GM19099 (cell line): ENCODE results near the gene BCL11B.

Experiments
- POLR2A ChIP-seq: IDR thresholded peaks from 3 replicates; pipeline ENCODE4 v1.6.1; 2011; ENCODE audit warnings: low read depth; ENCODE audit not compliant: insufficient read length; ENCODE audit errors: extremely low read depth

BCL11B gene

DNA sequence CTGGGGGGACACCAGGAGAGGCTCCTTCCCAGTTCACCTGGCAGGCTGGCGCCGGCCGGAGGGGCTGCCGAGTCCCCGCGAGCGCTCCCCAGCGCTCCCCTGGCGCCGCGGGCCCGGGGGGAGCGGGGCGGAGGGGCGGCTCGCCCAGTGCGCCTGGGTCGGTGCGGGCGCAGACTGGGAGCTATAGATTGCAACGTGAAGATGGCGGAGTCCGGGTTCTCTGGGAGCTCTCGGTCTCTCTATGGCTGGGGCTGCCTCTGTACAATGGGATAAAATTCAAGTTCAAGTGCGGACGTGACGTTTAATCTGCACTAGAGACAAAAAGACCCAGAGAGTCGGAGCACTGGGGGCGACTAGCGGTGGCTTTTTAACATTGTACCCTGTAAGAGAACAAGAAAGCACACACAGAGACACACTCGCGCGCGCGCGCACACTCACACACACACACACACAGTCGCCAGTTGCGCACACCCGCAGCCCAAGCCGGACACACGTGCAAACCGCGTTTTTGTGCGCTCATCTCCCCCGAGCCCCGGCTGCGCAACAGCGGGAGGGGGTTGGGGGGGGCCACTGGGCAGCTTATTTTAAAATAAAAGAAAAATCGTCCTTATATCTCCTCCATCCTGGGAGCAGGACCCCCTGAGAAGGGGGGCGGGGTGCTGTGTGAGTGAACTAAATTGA lies at the start of gene BCL11B:
BCL11B (minus strand) TSS at position 247 of the 681 bp plus-strand sequence. CDS start 979 bp downstream, outside the sequence.
- TF ChIP-seq POLR2A = no peak

- no peak for TF ChIP-seq POLR2A
Observed at GRCh38 chr14:99321236-99321925, 49.4 kb upstream of the BCL11B start.

- TF ChIP-seq POLR2A = no peak
Observed at GRCh38 chr14:99320621-99321235, 48.7 kb upstream of the BCL11B start.

DNA sequence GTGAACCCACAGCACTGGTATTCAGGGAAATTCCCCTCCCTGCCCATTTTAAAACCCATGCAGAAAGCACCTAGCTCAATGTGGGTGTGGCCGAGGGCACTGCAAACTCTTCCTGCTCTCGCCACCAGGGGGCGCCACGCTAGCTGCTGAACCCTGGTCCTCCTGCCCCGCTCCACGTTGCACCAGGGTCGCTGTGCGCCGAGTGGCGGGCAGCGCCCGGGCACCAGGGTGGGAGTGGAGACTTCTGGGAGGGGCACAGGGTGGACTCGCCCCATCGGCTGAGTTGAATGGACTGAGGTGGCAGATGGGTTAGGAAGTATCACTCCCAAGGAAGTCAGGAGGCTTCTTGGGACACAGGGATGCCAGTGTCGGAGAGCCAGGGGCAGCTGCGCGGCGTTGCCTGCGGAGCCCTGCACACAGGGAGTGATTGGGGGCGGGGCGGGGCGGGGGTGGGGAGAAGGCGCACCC lies 48.1 kb upstream of the BCL11B start:
- no peak for TF ChIP-seq POLR2A

GRCh38 chr14:99318959-99319295 lies 46.9 kb upstream of the BCL11B start:
- no peak for TF ChIP-seq POLR2A

- TF ChIP-seq POLR2A = no peak
Observed at GRCh38 chr14:99318091-99318958, 46.3 kb upstream of the BCL11B start.

DNA sequence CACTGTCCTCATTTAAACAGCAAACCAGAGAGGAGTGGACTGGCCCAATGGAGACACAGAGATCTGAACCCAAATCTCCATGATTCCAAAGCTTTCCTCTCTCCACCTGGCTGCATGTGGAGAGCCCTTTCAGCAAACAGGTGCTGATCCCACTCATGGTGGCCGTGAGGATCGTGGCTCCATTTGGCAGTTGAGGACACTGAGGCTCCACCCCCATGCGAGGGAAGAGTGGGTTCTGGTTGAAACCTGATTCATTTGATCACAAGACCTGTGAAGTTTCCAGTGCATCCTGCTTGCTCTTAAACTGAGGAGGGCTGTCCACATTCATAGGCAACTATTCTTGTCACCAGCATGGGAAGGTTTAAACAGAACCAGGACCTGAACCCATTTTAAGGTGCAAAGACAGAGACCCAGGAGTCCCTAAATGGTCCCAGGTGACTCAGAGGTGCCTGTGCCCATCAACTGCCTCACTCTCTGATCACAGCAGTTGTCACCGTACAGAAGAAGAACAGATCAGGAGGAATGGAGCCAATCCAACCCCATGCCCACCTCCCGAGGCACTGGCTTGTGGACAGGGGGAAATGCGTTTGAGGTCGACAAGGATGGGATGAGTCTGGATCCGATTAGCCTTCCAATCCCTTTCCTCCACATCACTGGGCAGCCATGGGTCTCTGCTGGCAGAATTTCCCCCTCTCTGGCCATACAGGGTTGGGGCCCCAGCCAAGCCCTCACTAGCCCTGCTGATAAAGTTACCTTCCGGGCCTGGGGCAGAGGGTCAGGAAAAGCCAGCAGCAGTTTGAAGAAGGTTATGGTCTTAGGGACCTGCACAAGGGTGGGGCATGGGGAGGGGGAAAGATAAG lies 45.5 kb upstream of the BCL11B start:
- no peak for TF ChIP-seq POLR2A

- TF ChIP-seq POLR2A = no peak
Observed at GRCh38 chr14:99316281-99317163, 44.5 kb upstream of the BCL11B start.

GRCh38 chr14:99315197-99315596 lies 43.2 kb upstream of the BCL11B start:
- TF ChIP-seq POLR2A = no peak

DNA sequence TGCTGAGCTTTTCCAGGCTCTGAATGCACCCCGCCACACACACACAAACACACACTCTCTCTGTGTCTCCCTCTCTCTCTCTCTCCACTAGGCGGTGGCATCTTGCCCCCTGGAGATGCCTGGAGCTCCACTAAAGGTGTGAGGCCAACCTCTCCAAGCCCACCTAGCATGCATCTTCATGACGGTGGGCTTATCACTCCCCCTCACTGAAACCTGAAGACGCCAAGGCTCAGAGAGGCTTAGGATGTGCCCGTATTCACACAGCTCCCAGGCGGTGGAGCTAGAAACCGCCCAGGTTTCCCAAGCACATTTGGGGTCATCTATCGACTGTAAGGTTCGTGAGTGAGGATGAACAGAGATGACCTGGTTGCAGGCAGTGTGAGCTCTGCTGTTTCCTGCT lies 42.6 kb upstream of the BCL11B start:
- no peak for TF ChIP-seq POLR2A

DNA sequence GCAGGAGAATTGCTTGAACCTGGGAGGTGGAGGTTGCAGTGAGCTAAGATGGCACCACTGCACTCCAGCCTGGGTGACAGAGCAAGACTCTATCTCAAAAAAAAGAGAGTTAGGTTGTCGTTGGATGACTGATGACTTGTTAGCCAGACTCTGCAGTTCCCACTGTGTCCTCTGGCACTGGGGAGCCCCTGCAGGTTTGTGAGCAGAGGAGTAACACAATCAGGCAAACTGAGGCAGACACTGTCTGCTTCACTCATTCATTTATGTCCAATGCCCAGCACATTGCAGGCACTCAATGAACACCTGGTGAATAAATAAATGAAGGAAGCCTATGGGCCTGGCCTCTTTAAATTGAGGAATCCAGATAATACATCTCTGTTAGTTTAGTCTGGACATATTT lies 41.2 kb upstream of the BCL11B start:
- no peak for TF ChIP-seq POLR2A

GRCh38 chr14:99312106-99312505 lies 40.1 kb upstream of the BCL11B start:
- TF ChIP-seq POLR2A = no peak

- TF ChIP-seq POLR2A = no peak
Observed at GRCh38 chr14:99309220-99309766, 37.3 kb upstream of the BCL11B start.
